ENCODE measurements around the gene ANKRD44.

- no peak for TF ChIP-seq POLR2A (IDR thresholded peaks at IDR 0.05)
- TF ChIP-seq, protein P1, sequence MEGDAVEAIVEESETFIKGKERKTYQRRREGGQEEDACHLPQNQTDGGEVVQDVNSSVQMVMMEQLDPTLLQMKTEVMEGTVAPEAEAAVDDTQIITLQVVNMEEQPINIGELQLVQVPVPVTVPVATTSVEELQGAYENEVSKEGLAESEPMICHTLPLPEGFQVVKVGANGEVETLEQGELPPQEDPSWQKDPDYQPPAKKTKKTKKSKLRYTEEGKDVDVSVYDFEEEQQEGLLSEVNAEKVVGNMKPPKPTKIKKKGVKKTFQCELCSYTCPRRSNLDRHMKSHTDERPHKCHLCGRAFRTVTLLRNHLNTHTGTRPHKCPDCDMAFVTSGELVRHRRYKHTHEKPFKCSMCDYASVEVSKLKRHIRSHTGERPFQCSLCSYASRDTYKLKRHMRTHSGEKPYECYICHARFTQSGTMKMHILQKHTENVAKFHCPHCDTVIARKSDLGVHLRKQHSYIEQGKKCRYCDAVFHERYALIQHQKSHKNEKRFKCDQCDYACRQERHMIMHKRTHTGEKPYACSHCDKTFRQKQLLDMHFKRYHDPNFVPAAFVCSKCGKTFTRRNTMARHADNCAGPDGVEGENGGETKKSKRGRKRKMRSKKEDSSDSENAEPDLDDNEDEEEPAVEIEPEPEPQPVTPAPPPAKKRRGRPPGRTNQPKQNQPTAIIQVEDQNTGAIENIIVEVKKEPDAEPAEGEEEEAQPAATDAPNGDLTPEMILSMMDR (IDR thresholded peaks at IDR 0.05): no peak
Observed at GRCh38 chr2:197030090-197030489, 280.5 kb downstream of the ANKRD44 start.
